ENCODE results near the gene RTF2. TPM values are rescaled to one million over a fixed set of nuclear protein-coding genes. Genes with fewer than 3 reads are reported as not detected.

The RTF2 gene
- total RNA-seq, 1 donor from 2014 or later = 42.4 TPM

- Histone ChIP-seq H3K27me3 (peaks cover 39% of the 10 kb centered on the region), H3K4me3 (no peak overlapping the region), H3K9me3 (ENCODE audit: low read depth) (no peaks in the 10 kb centered on the region), H4K20me1 (ENCODE audit: low read depth) (no peaks in the 10 kb centered on the region), H3K79me2 (ENCODE audit: low read depth) (no peaks in the 10 kb centered on the region), H3K4me2 (no peak overlapping the region), H3K27ac (no peak overlapping the region), H3K9ac (no peak overlapping the region), H2AFZ (replicated peaks) (no peak overlapping the region), H3F3A (ENCODE audit: low read depth) (no peaks in the 10 kb centered on the region), H3K4me1 (no peaks in the 10 kb centered on the region), H3K36me3 (no peaks in the 10 kb centered on the region)
- no peaks in the 10 kb centered on the region for H3K27me3 Mint-ChIP-seq (ENCODE audit: insufficient read depth, low read depth)
- H3K4me1 Mint-ChIP-seq = peaks cover 22% of the 10 kb centered on the region
- no peaks in the 10 kb centered on the region for H3K36me3 Mint-ChIP-seq
- peak overlapping the region; percentile 88 for H3K27ac Mint-ChIP-seq
- no peaks in the 10 kb centered on the region for H3K9me3 Mint-ChIP-seq
- no peak for DNase-seq (ENCODE audit: low spot score)
- TF ChIP-seq EZH2phosphoT487 (IDR thresholded peaks at IDR 0.05) (no peak), EZH2 (IDR thresholded peaks at IDR 0.05) (no peak), CTCF (IDR thresholded peaks at IDR 0.05) (no peak)
- H3K4me3 Mint-ChIP-seq = no peak overlapping the region
These were observed 46.2 kb upstream of the RTF2 start for GRCh38 chr20:56422076-56422823.

GRCh38 chr20:56422824-56423189 is 45.6 kb upstream of the RTF2 start:
- Histone ChIP-seq H3K9me3 (ENCODE audit: low read depth) (no peaks in the 10 kb centered on the region), H4K20me1 (ENCODE audit: low read depth) (no peaks in the 10 kb centered on the region), H3K27me3 (peaks cover 39% of the 10 kb centered on the region), H3F3A (ENCODE audit: low read depth) (no peaks in the 10 kb centered on the region), H3K4me1 (no peaks in the 10 kb centered on the region), H3K27ac (no peak overlapping the region), H3K36me3 (no peaks in the 10 kb centered on the region), H3K4me2 (no peak overlapping the region), H2AFZ (replicated peaks) (no peak overlapping the region), H3K4me3 (no peak overlapping the region), H3K79me2 (ENCODE audit: low read depth) (no peaks in the 10 kb centered on the region), H3K9ac (no peak overlapping the region)
- no peak for DNase-seq (ENCODE audit: low spot score)
- Mint-ChIP-seq H3K4me3 (no peak overlapping the region), H3K9me3 (no peaks in the 10 kb centered on the region), H3K27ac (peak overlapping the region; percentile 88), H3K27me3 (ENCODE audit: insufficient read depth, low read depth) (no peaks in the 10 kb centered on the region), H3K4me1 (peaks cover 22% of the 10 kb centered on the region), H3K36me3 (no peaks in the 10 kb centered on the region)
- no peak for TF ChIP-seq CTCF (IDR thresholded peaks at IDR 0.05)
- no peak for TF ChIP-seq EZH2 (IDR thresholded peaks at IDR 0.05)
- no peak for TF ChIP-seq EZH2phosphoT487 (IDR thresholded peaks at IDR 0.05)

- Histone ChIP-seq H3F3A (ENCODE audit: low read depth) (no peaks in the 10 kb centered on the region), H3K4me2 (no peak overlapping the region), H3K9me3 (ENCODE audit: low read depth) (no peaks in the 10 kb centered on the region), H4K20me1 (ENCODE audit: low read depth) (no peaks in the 10 kb centered on the region), H3K27me3 (peaks cover 39% of the 10 kb centered on the region), H3K36me3 (no peaks in the 10 kb centered on the region), H3K4me3 (no peak overlapping the region), H3K9ac (no peak overlapping the region), H3K4me1 (no peaks in the 10 kb centered on the region), H3K79me2 (ENCODE audit: low read depth) (no peaks in the 10 kb centered on the region), H2AFZ (replicated peaks) (no peak overlapping the region), H3K27ac (no peak overlapping the region)
- Mint-ChIP-seq H3K4me3 (no peak overlapping the region), H3K27ac (no peak overlapping the region), H3K27me3 (ENCODE audit: insufficient read depth, low read depth) (no peaks in the 10 kb centered on the region), H3K9me3 (no peaks in the 10 kb centered on the region), H3K4me1 (peaks cover 22% of the 10 kb centered on the region), H3K36me3 (no peaks in the 10 kb centered on the region)
- no peak for TF ChIP-seq CTCF (IDR thresholded peaks at IDR 0.05)
- no peak for DNase-seq (ENCODE audit: low spot score)
These were observed 45.2 kb upstream of the RTF2 start for GRCh38 chr20:56423211-56423610.
